Measurements from ENCODE around the gene ST8SIA1.

ST8SIA1 gene

DNA sequence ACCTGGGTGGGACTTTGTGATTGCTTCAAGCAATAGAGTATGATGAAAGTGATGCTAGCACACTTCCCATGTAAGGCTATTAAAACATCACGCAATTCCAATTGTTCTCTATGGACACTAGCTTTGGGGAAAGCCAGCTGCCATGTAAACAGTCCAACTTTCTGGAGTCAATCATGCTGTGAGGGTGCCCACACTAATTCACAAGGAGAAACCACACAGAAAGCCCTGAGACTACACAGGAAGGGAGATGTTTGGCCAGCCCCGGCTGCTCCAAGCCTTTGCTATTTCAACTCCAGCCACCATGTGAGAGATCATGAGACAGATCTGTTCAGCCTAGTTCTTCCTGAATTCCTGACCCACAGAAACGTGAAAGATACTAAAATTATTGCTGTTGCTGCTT, 96.3 kb downstream of the ST8SIA1 start:
- no peak for DNase-seq (ENCODE audit: low read depth)

DNA sequence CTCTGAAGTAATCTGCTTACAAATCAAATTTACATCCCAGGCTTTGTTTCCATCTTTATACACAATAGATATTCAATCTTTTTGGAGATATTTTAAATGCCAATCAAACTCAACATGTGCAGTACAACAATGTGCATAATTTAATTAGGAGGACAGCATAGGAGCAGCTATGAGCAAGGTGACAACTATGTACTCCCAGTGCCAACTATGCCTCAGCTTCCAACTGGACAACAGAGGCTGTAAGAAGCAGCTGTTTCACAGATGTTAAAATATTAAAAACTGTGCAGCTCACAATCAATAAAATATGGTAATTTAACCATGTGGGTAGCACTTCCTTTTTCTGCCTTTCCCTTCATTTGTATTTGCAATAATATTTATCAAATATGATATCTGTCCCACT, 99.9 kb downstream of the ST8SIA1 start:
- DNase-seq (ENCODE audit: low read depth): no peak

DNA sequence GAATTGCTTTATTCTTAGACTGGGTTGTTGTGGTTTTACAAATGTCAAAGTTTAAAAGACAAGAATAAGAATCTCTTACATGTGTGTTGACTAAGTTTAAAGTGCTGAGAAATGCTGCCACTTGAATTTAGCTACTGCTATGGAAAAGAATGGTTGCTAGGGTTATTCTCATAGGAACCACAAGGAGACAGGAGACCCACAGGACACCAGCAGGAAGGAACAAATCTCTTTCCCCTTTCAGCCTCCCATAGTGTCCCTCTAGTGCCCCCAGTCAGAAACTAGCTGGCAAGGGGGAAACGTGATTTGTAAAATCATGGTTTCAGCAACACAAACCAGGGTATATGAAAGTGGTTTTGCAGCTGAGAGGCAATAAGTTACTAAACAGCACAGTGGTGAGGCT, 102.7 kb downstream of the ST8SIA1 start:
- no peak for DNase-seq (ENCODE audit: low read depth)

- DNase-seq (ENCODE audit: low read depth): no peak
These were observed 103.4 kb downstream of the ST8SIA1 start for GRCh38 chr12:22231078-22231477.

DNA sequence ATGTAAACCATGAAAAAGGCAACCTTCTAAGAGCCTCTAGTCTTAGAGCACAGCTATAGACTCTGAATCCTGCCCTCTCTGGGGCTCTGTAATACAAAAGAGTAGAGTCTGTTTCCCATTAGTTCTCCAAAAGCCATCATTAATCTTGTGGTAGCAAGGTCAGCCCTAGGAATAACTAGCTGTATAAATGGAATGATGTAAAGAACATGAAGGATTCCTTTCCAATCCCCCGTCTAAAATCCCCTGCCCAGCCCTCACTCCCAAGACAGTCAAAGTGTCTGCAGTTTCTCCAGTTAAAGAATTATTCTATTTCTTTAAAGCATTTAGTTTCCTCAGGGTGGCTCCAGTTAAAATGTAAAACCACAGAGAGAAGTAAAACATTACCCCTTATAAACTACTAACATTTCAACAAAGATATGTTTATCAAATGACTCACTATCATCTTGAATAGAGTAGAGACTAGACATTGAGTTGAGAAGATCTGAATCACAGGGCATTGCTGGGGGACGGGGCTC, 104.2 kb downstream of the ST8SIA1 start:
- no peak for DNase-seq (ENCODE audit: low read depth)

GRCh38 chr12:22229652-22230279, 104.7 kb downstream of the ST8SIA1 start:
- DNase-seq (ENCODE audit: low read depth): no peak

- DNase-seq (ENCODE audit: low read depth): no peak
These were observed 106.3 kb downstream of the ST8SIA1 start for GRCh38 chr12:22228022-22228875.

GRCh38 chr12:22223356-22223755, 111.2 kb downstream of the ST8SIA1 start:
- no peak for DNase-seq (ENCODE audit: low read depth)

GRCh38 chr12:22217556-22217955, 117.0 kb downstream of the ST8SIA1 start:
- no peak for DNase-seq (ENCODE audit: low read depth)

DNA sequence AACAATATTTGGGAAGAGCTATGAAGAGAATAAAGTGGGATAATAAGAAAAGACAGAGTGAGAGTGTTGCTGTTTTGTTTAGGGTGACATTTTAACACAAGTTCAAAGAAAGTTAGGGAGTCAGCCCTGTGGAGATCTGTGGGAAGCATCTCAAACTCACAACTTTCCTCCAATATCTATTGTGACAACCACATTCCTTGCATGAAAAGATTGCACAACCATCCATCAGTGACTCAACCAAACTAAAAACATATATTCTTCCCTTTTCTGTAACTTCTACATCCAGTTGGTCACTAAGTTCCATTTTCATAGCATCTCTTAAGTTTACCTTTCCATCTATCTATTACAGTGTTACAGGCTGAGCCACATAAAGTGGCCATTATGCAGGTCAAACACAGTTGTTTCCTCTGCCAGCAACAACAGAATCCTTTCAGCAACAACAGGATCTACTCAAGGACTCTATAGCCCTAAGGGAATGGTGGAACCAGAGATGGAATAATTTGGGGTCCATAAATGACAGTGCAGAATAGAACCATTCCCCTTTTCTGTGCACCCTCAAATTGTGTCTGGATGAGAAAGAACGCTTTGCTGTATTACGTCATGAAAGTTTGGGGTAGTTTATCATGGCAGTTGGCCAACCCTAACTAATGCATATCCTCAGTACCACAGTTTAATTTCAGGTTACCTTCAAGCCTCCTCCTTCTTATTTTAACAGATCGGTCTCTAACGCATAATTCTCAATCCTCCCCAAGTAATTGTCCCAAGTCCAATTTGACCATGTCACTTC, 118.8 kb downstream of the ST8SIA1 start:
- no peak for DNase-seq (ENCODE audit: low read depth)

GRCh38 chr12:22211128-22211527, 123.4 kb downstream of the ST8SIA1 start:
- DNase-seq (ENCODE audit: low read depth): no peak

GRCh38 chr12:22209422-22209821, 125.1 kb downstream of the ST8SIA1 start:
- no peak for DNase-seq (ENCODE audit: low read depth)

GRCh38 chr12:22206111-22206728, 128.3 kb downstream of the ST8SIA1 start:
- no peak for DNase-seq (ENCODE audit: low read depth)

DNA sequence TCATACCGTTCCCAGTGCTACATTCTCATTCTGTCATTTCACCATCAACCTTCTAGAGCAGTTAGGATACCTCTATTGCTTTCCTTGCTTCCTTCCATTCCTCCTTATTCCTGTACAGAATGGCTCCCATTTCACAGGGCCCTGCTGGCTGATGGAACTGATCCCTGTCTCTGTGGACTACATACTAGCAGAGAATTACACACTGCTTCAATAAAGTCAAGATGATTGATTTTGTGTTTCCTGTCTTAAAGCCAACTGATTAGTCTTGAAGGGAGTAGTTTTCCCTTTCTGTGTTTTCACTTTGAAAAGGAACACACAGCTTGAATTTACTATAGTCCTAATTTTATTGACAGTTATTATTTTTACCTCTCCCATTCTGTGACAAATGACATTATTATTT, 130.1 kb downstream of the ST8SIA1 start:
- DNase-seq (ENCODE audit: low read depth): no peak

DNA sequence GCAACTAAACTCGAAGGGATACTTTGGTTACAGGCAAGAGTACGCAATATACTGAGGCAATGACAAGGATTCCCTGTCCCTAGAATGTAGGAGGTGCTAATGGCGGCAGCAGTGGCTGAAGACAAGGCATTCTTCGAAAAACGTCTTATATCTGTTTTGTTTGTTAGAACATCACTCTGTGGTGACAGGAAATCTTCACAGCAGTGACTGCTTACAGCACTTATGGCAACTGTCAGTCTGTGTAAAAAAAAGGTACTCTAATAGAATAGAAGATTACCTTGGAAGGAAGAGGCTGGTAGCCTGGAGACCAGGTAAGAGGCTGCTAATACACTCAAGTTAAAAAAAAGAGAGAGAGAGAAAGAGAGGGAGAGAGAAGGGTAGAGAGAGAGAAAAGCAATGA, 131.7 kb downstream of the ST8SIA1 start:
- no peak for DNase-seq (ENCODE audit: low read depth)

DNA sequence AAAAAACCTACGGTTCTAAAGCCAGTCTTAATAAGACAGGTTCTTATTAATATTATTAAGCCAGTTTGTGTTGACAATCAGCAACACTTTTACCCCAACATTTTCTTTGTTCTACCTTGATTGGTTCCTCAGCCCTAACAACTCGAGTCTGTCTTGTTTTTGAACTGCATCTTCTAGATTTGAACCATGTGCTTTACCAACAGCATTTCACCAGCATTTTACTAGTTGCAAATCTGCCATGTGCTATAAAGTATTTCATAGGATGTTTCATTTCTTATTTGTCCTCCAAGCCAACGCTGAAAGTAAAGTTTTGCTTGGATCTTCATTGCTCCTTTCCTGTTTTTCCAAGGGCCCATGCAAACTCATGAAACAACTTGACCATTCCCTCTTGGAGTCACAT, 133.4 kb downstream of the ST8SIA1 start:
- no peak for DNase-seq (ENCODE audit: low read depth)

DNA sequence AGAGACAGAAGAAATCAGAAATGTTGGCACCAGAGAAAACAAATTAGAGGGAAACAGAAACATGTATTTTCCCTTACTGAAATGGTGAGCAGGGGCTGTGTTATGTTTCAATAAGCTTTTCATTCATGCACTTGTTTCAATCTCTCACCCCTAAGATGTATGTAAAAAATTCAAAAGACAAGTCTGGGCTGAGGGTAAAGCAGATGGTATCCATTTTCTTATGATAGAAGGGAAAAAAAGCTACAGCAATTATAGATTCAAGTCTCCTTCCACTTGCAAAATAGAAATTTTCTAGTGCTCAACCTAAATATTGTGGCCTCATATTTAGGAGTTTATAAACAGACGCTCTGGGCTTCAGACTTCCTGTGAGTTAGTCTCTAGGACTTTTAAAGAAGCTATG, 138.3 kb downstream of the ST8SIA1 start:
- DNase-seq (ENCODE audit: low read depth): no peak

GRCh38 chr12:22190969-22191368, 143.5 kb downstream of the ST8SIA1 start:
- no peak for DNase-seq (ENCODE audit: low read depth)

DNA sequence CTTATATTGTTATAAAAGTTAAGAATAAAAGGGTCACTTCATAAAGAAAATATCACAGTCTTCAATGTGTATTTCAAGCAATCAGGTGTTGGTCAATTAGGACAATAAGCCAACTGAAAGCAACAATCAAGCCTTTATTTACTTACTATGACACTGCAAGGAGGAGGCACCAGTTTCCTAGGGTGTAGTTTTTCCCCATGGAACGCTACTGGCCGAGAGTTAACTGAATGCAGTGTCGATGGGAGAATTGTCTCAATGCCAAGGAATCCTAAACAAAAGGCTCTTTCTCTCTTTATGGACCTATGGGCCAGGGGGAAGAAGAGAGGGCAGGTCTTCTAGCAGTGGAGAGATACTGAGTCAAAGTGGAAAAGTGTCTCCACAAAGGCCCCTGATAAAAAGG, 146.1 kb downstream of the ST8SIA1 start:
- DNase-seq (ENCODE audit: low read depth): no peak

DNA sequence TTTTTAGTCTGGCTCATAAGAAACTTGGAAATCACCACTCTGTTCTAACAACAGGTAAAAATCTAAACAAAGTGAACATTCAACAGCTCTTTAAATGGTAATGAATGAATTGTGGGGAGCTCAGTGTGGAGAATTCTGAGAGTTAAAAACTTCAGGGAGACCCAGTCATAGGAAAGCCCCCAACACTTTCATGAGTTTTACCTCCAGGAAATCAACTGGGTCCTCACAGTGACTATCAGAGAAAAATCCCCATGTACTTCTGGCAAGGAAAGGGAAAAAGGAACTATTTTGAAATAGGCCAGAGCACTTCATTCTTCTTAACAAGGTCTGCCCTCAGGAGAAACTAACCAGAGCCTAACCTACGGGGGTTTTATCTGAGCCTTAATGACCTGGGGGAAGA, 153.8 kb downstream of the ST8SIA1 start:
- no peak for DNase-seq (ENCODE audit: low read depth)

GRCh38 chr12:22173177-22173576, 161.3 kb downstream of the ST8SIA1 start:
- no peak for DNase-seq (ENCODE audit: low read depth)

DNA sequence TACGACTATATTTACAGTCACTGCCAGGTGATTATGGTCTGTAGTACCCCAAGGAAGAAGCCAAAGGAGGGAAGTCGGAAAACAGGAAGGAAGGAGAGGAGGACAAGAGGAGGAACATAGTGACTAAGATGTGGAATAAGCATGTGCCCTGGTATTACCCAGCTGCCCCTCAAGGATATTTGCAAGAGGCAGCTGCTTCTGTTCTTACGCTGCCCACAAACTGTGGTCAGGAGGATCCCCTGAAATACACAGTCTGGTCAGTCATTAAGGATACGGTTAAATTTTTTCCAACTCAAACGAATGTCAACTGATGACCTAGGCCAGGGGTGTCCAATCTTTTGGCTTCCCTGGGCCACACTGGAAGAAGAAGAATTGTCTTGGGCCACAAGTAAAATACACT, 162.0 kb downstream of the ST8SIA1 start:
- DNase-seq (ENCODE audit: low read depth): no peak
